ENCODE results near the gene MDM2.

- TF ChIP-seq CTCF (IDR thresholded peaks at IDR 0.05) (no peak), POLR2AphosphoS5 (IDR thresholded peaks at IDR 0.05) (no peak)
Observed at GRCh38 chr12:68878283-68878682, 70.3 kb downstream of the MDM2 start.
